ENCODE results near the gene CKLF.
"Not testable (repeated sequence)": the region's sequence is repeated elsewhere in the genome, so short reads cannot be mapped to it uniquely, and the experiment has no call there.

CKLF gene

GRCh38 chr16:66605979-66606751 is 53.8 kb downstream of the CKLF start:
- no peaks in the 10 kb centered on the region for H3K9me3 ChIP-seq (ENCODE audit: control insufficient read depth in 1 of 2, low read length in 2 of 2)
- H3K27me3 ChIP-seq (ENCODE audit: low read depth, low read length): no peaks in the 10 kb centered on the region
- peaks cover 0 to 23% of the 10 kb centered on the region in 2 donors for H3K4me1 ChIP-seq (ENCODE audit: control insufficient read depth in 1 of 2, insufficient read depth in 2 of 2, low read length in 2 of 2)
- peaks cover 12 to 16% of the 10 kb centered on the region in 2 donors for H3K36me3 ChIP-seq (ENCODE audit: control insufficient read depth in 1 of 2, insufficient read depth in 2 of 2, low read length in 2 of 2)
- peak overlapping the region; percentile 23 for H3K27ac ChIP-seq (ENCODE audit: low read length)
- peak overlapping the region in 1 of 2 donors; percentile 72 for H3K4me3 ChIP-seq (ENCODE audit: low read depth in 1 of 2, low read length in 2 of 2)

- Histone ChIP-seq H3K27me3 (ENCODE audit: low read depth, low read length) (no peaks in the 10 kb centered on the region), H3K27ac (ENCODE audit: low read length) (no peak overlapping the region), H3K4me1 (ENCODE audit: control insufficient read depth in 1 of 2, insufficient read depth in 2 of 2, low read length in 2 of 2) (peaks cover 0 to 22% of the 10 kb centered on the region in 2 donors), H3K36me3 (ENCODE audit: control insufficient read depth in 1 of 2, insufficient read depth in 2 of 2, low read length in 2 of 2) (peaks cover 21 to 35% of the 10 kb centered on the region in 2 donors), H3K9me3 (ENCODE audit: control insufficient read depth in 1 of 2, low read length in 2 of 2) (no peaks in the 10 kb centered on the region), H3K4me3 (ENCODE audit: low read depth in 1 of 2, low read length in 2 of 2) (no peak overlapping the region)
Measured at GRCh38 chr16:66608241-66609138, 56.1 kb downstream of the CKLF start.

- Histone ChIP-seq H3K4me3 (ENCODE audit: low read depth in 1 of 2, low read length in 2 of 2) (no peak overlapping the region), H3K4me1 (ENCODE audit: control insufficient read depth in 1 of 2, insufficient read depth in 2 of 2, low read length in 2 of 2) (peaks cover 0 to 17% of the 10 kb centered on the region in 2 donors), H3K27me3 (ENCODE audit: low read depth, low read length) (no peaks in the 10 kb centered on the region), H3K9me3 (ENCODE audit: control insufficient read depth in 1 of 2, low read length in 2 of 2) (no peaks in the 10 kb centered on the region), H3K36me3 (ENCODE audit: control insufficient read depth in 1 of 2, insufficient read depth in 2 of 2, low read length in 2 of 2) (peaks cover 25 to 35% of the 10 kb centered on the region in 2 donors), H3K27ac (ENCODE audit: low read length) (no peak overlapping the region)
Measured at GRCh38 chr16:66609139-66609510, 56.7 kb downstream of the CKLF start.

- Histone ChIP-seq H3K4me3 (ENCODE audit: low read depth in 1 of 2, low read length in 2 of 2) (no peak overlapping the region), H3K9me3 (ENCODE audit: control insufficient read depth in 1 of 2, low read length in 2 of 2) (no peaks in the 10 kb centered on the region), H3K27ac (ENCODE audit: low read length) (no peak overlapping the region), H3K36me3 (ENCODE audit: control insufficient read depth in 1 of 2, insufficient read depth in 2 of 2, low read length in 2 of 2) (peaks cover 30 to 35% of the 10 kb centered on the region in 2 donors), H3K27me3 (ENCODE audit: low read depth, low read length) (no peaks in the 10 kb centered on the region), H3K4me1 (ENCODE audit: control insufficient read depth in 1 of 2, insufficient read depth in 2 of 2, low read length in 2 of 2) (peaks cover 0 to 17% of the 10 kb centered on the region in 2 donors)
Measured at GRCh38 chr16:66610111-66610820, 57.9 kb downstream of the CKLF start.

- not testable (repeated sequence) for H3K27ac ChIP-seq (ENCODE audit: low read length); H3K4me3 ChIP-seq (ENCODE audit: low read depth in 1 of 2, low read length in 2 of 2); H3K27me3 ChIP-seq (ENCODE audit: low read depth, low read length); H3K9me3 ChIP-seq (ENCODE audit: control insufficient read depth in 1 of 2, low read length in 2 of 2)
- Histone ChIP-seq H3K36me3 (ENCODE audit: control insufficient read depth in 1 of 2, insufficient read depth in 2 of 2, low read length in 2 of 2) (peaks cover 30 to 35% of the 10 kb centered on the region in 2 donors), H3K4me1 (ENCODE audit: control insufficient read depth in 1 of 2, insufficient read depth in 2 of 2, low read length in 2 of 2) (peaks cover 0 to 10% of the 10 kb centered on the region in 2 donors)
Measured at GRCh38 chr16:66611911-66612310, 59.5 kb downstream of the CKLF start.

GRCh38 chr16:66612422-66612821 is 60.0 kb downstream of the CKLF start:
- peaks cover 30 to 35% of the 10 kb centered on the region in 2 donors for H3K36me3 ChIP-seq (ENCODE audit: control insufficient read depth in 1 of 2, insufficient read depth in 2 of 2, low read length in 2 of 2)
- no peaks in the 10 kb centered on the region for H3K9me3 ChIP-seq (ENCODE audit: control insufficient read depth in 1 of 2, low read length in 2 of 2)
- no peaks in the 10 kb centered on the region for H3K27me3 ChIP-seq (ENCODE audit: low read depth, low read length)
- no peak overlapping the region for H3K4me3 ChIP-seq (ENCODE audit: low read depth in 1 of 2, low read length in 2 of 2)
- H3K4me1 ChIP-seq (ENCODE audit: control insufficient read depth in 1 of 2, insufficient read depth in 2 of 2, low read length in 2 of 2): peaks cover 0 to 10% of the 10 kb centered on the region in 2 donors
- H3K27ac ChIP-seq (ENCODE audit: low read length): no peak overlapping the region

GRCh38 chr16:66614161-66614802 is 61.9 kb downstream of the CKLF start:
- Histone ChIP-seq H3K27me3 (ENCODE audit: low read depth, low read length) (no peaks in the 10 kb centered on the region), H3K36me3 (ENCODE audit: control insufficient read depth in 1 of 2, insufficient read depth in 2 of 2, low read length in 2 of 2) (peaks cover 30 to 39% of the 10 kb centered on the region in 2 donors), H3K4me1 (ENCODE audit: control insufficient read depth in 1 of 2, insufficient read depth in 2 of 2, low read length in 2 of 2) (no peaks in the 10 kb centered on the region), H3K9me3 (ENCODE audit: control insufficient read depth in 1 of 2, low read length in 2 of 2) (no peaks in the 10 kb centered on the region), H3K27ac (ENCODE audit: low read length) (no peak overlapping the region), H3K4me3 (ENCODE audit: low read depth in 1 of 2, low read length in 2 of 2) (no peak overlapping the region)

Data from muscle layer of duodenum (tissue), 2 donors.